ENCODE results near the gene TMPRSS3.

Gene TMPRSS3

DNA sequence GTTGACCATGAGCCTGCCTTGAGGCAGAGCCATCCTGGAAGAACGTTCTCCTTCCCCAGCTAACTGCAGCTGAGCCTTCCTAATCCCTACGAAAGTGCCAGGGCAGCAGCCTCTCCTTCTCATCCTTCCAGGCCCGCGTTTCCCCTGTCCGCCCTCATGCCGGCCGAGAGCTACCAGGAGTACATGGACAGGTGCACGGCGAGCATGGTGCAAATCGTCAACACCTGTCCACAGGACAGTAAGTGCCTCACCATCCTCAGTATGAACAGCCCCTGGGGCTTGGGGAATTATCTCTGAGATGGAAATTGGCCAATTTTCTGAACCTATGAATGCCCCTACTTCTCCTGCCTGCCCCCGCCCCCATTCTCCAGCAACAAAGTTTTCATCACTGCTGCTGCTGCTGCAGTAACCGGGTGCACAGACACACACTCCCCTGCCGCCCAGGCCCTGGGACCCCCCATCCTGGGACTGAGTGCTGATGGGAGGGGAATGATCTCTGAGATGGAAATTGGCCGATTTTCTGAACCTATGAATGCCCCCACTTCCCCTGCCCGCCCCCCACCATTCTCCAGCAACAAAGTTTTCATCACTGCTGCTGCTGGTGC lies 47.4 kb upstream of the TMPRSS3 start:
- H3K36me3 ChIP-seq (ENCODE audit: control insufficient read depth, insufficient read depth, low read length) = no peaks in the 10 kb centered on the region
- no peak overlapping the region for H3K9ac ChIP-seq
- no peak overlapping the region for H3K27ac ChIP-seq
- TF ChIP-seq, protein P1, sequence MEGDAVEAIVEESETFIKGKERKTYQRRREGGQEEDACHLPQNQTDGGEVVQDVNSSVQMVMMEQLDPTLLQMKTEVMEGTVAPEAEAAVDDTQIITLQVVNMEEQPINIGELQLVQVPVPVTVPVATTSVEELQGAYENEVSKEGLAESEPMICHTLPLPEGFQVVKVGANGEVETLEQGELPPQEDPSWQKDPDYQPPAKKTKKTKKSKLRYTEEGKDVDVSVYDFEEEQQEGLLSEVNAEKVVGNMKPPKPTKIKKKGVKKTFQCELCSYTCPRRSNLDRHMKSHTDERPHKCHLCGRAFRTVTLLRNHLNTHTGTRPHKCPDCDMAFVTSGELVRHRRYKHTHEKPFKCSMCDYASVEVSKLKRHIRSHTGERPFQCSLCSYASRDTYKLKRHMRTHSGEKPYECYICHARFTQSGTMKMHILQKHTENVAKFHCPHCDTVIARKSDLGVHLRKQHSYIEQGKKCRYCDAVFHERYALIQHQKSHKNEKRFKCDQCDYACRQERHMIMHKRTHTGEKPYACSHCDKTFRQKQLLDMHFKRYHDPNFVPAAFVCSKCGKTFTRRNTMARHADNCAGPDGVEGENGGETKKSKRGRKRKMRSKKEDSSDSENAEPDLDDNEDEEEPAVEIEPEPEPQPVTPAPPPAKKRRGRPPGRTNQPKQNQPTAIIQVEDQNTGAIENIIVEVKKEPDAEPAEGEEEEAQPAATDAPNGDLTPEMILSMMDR (IDR thresholded peaks at IDR 0.05) = no peak
- no peaks in the 10 kb centered on the region for H3K9me3 ChIP-seq (ENCODE audit: control insufficient read depth, low read length)
- H3K79me2 ChIP-seq = no peaks in the 10 kb centered on the region
- no peaks in the 10 kb centered on the region for H3K4me1 ChIP-seq
- H3K4me2 ChIP-seq (ENCODE audit: low read length) = no peak overlapping the region
- no peaks in the 10 kb centered on the region for H3K27me3 ChIP-seq (ENCODE audit: control insufficient read depth, insufficient read depth, low read length)
- no peak overlapping the region for H3K4me3 ChIP-seq (ENCODE audit: low read depth, low read length)
- no peak overlapping the region for H2AFZ ChIP-seq

DNA sequence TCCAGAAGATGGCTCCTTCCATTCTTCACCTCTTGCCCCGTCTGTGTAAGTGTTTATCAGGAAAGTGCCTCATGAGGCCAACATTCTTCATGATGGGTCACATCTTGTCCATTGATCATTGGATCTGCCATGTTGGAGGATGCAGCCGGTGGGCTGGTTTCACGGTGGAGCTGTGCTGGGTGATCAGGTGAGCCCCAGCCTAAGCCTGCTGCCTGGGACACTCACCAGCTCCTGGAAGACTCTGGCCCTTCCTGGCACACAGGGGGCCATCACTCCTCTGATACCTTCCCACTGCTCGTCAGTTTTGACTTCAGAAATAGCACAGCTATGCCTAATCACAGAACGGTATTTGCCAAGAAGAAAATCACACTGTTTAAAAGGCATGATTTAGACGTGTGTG lies 46.1 kb upstream of the TMPRSS3 start:
- Histone ChIP-seq H3K4me2 (ENCODE audit: low read length) (no peak overlapping the region), H2AFZ (no peak overlapping the region), H3K4me1 (no peaks in the 10 kb centered on the region), H3K4me3 (ENCODE audit: low read depth, low read length) (no peak overlapping the region), H3K9ac (no peak overlapping the region), H3K27me3 (ENCODE audit: control insufficient read depth, insufficient read depth, low read length) (no peaks in the 10 kb centered on the region), H3K79me2 (no peaks in the 10 kb centered on the region), H3K27ac (no peak overlapping the region), H3K36me3 (ENCODE audit: control insufficient read depth, insufficient read depth, low read length) (no peaks in the 10 kb centered on the region), H3K9me3 (ENCODE audit: control insufficient read depth, low read length) (no peaks in the 10 kb centered on the region)
- TF ChIP-seq, protein P1 (IDR thresholded peaks at IDR 0.05) = no peak

DNA sequence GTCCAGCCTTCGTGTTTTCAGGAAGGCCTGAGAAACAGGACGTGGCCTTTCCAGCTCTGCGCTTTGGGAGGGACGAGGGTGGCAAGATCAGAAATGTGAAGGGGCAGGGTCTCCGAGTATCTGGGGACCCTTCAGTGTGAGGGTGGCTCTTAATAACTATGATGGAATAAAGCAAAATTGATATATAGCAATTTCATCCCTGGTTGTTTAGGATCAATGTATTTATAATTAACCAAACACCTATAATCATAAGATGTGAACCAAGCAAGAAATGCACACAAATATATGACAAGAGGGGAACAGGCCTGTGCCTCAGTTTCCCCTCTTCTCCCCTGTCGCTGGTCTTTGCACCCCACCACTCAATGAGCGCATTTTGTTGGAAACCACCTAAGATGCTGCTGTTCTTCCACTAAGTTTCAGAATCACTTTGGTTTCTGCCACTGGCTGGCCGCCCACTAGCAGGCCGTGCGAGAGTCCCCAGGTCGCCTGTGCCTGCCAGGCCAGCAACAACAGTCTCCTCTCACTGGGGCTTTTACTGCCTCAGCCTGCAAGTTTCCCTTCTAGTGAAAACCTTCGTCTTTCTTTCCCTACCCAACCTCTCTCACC lies 44.4 kb upstream of the TMPRSS3 start:
- no peak overlapping the region for H3K27ac ChIP-seq
- no peak overlapping the region for H3K4me2 ChIP-seq (ENCODE audit: low read length)
- H3K9ac ChIP-seq = no peak overlapping the region
- TF ChIP-seq, protein P1 (IDR thresholded peaks at IDR 0.05) = no peak
- no peaks in the 10 kb centered on the region for H3K36me3 ChIP-seq (ENCODE audit: control insufficient read depth, insufficient read depth, low read length)
- no peaks in the 10 kb centered on the region for H3K27me3 ChIP-seq (ENCODE audit: control insufficient read depth, insufficient read depth, low read length)
- H2AFZ ChIP-seq = no peak overlapping the region
- no peak overlapping the region for H3K4me3 ChIP-seq (ENCODE audit: low read depth, low read length)
- no peaks in the 10 kb centered on the region for H3K4me1 ChIP-seq
- H3K9me3 ChIP-seq (ENCODE audit: control insufficient read depth, low read length) = no peaks in the 10 kb centered on the region
- H3K79me2 ChIP-seq = no peaks in the 10 kb centered on the region

DNA sequence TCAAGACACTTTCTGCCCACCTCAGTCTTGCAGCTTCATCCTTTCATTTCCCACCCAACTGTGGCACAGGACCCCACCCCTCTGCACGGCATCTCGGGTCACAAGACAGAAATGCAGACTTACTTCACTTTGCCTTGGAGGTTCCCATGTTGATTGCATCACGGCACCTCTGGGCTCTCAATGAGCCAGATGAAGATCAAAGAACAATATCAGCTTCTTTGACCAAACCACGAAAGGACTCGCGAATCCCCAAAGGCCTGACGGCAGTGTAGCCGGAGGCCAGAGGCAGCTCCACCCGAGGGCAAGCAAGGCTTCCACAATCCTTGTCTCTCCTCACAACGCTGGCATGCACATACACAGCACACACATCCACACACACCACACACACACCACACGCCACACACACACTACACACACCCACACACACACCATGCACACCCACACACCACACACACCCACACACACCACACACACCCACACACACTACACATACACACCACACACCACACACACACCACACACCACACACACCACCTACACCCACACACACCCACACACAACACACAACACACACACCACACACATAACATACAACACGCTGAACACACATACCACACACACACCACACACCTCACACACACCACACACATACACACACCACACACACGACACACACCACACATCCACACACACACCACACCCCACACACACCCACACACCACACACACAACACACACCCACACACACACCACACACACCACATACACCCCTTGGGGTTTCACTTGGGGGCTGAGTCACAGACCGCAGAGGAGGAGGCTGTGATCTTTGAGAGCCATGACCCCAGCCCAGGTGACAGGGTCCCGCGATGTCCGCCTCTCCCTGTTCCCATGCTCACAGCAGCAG lies 43.7 kb upstream of the TMPRSS3 start:
- TF ChIP-seq, protein P1 (IDR thresholded peaks at IDR 0.05) = no peak
- Histone ChIP-seq H3K27me3 (ENCODE audit: control insufficient read depth, insufficient read depth, low read length) (no peaks in the 10 kb centered on the region), H3K27ac (no peak overlapping the region), H3K79me2 (no peaks in the 10 kb centered on the region), H3K9ac (no peak overlapping the region), H3K4me3 (ENCODE audit: low read depth, low read length) (no peak overlapping the region), H3K9me3 (ENCODE audit: control insufficient read depth, low read length) (no peaks in the 10 kb centered on the region), H2AFZ (no peak overlapping the region), H3K36me3 (ENCODE audit: control insufficient read depth, insufficient read depth, low read length) (no peaks in the 10 kb centered on the region), H3K4me2 (ENCODE audit: low read length) (no peak overlapping the region), H3K4me1 (no peaks in the 10 kb centered on the region)

All from parathyroid adenoma (tissue), 2 donors.